Activated CD4-positive, alpha-beta memory T cell treated with anti-CD3 and anti-CD28 coated beads for 36 hours (primary cell): ENCODE results near the gene RTN4IP1. TPM values are rescaled to one million over a fixed set of nuclear protein-coding genes. Genes with fewer than 3 reads are reported as not detected.
"Not testable (repeated sequence)": the region's sequence is repeated elsewhere in the genome, so short reads cannot be mapped to it uniquely, and the experiment has no call there.

ENCODE experiments used
- CTCF ChIA-PET: fragments of 350-600 bp; sonication (Branson Sonifier 250); formaldehyde crosslinking; loops from one replicate; lab custom pipeline; 2021; ENCODE audit warnings: antibody characterized with exemption, inconsistent platforms; lab: Charles Lee
- POLR2A ChIA-PET: fragments of 350-600 bp; sonication (Branson Sonifier 250); formaldehyde crosslinking; loops from one replicate; lab custom pipeline; 2021; ENCODE audit warnings: antibody characterized with exemption; lab: Charles Lee
- DNase-seq: peaks from one replicate; pipeline ENCODE4 v3.0.0-alpha.2; 2020
- H3K27ac Mint-ChIP-seq: one replicate; pipeline ENCODE4 v1.8.0; 2021; ENCODE audit warnings: mixed read lengths
- H3K27me3 Mint-ChIP-seq: one replicate; pipeline ENCODE4 v1.8.0; 2021; ENCODE audit warnings: mixed read lengths
- H3K36me3 Mint-ChIP-seq: one replicate; pipeline ENCODE4 v1.8.0; 2021; ENCODE audit warnings: mixed read lengths
- H3K4me1 Mint-ChIP-seq: one replicate; pipeline ENCODE4 v1.8.0; 2021; ENCODE audit warnings: low read depth, mixed read lengths
- H3K4me3 Mint-ChIP-seq: one replicate; pipeline ENCODE4 v1.8.0; 2021; ENCODE audit warnings: mild to moderate bottlenecking, mixed read lengths
- H3K9me3 Mint-ChIP-seq: one replicate; pipeline ENCODE4 v1.8.0; 2021; ENCODE audit warnings: mixed read lengths
- intact Hi-C: fragments of 100-400 bp; cut with micrococcal nuclease; formaldehyde crosslinking; loops from one replicate; pipeline ENCODE4 v1.15.1; 2023
- total RNA-seq, 2 experiments: library from RNA; stranded (reverse); gene quantifications; one replicate each; pipeline ENCODE4 v1.2.3, GENCODE V29; 2021

Gene RTN4IP1
- total RNA-seq, 2 experiments from 2014 or later = 8.0 to 8.5 TPM

DNA sequence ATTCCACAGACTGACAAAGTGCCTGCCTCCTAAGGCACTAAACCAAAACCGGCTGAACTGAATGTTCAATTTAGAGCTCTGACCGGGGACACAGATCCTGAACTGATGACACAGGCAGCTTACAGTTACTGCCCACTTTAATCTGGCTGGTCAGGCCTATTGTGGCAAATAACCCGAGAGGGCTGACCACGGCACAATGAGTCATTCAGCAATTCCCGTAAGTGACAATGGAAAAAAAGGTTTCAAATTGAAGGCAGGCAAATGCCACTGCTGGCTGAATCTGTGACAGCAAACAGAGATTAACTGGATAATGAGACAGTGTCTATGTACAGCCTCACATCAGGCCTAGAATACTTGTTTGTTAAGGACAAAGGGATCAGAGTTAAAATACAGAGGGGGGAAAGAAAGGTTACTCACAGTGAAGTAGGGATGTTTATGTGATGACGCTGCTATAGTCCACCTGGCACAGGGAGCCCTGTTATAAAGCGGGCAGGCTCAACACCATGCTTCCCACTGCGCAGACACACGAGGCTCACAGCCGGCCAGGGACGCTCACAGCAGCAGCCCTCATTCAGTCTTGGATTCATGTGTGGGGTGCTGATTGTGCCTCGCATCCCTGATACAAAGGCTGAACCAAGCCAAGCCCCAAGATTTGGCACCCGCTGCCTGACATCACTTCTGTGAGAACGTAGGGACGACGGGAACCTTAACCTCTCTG is 54.4 kb downstream of the RTN4IP1 start:
- intact Hi-C loops = no loop called here
- H3K36me3 Mint-ChIP-seq = peaks cover 7% of the 10 kb centered on the region
- no peaks in the 10 kb centered on the region for H3K27me3 Mint-ChIP-seq
- no peak overlapping the region for H3K27ac Mint-ChIP-seq
- H3K9me3 Mint-ChIP-seq = no peaks in the 10 kb centered on the region
- POLR2A ChIA-PET = no interaction called here
- no peak for DNase-seq
- H3K4me1 Mint-ChIP-seq = peaks cover 6% of the 10 kb centered on the region
- no peak overlapping the region for H3K4me3 Mint-ChIP-seq
- CTCF ChIA-PET = no interaction called here

DNA sequence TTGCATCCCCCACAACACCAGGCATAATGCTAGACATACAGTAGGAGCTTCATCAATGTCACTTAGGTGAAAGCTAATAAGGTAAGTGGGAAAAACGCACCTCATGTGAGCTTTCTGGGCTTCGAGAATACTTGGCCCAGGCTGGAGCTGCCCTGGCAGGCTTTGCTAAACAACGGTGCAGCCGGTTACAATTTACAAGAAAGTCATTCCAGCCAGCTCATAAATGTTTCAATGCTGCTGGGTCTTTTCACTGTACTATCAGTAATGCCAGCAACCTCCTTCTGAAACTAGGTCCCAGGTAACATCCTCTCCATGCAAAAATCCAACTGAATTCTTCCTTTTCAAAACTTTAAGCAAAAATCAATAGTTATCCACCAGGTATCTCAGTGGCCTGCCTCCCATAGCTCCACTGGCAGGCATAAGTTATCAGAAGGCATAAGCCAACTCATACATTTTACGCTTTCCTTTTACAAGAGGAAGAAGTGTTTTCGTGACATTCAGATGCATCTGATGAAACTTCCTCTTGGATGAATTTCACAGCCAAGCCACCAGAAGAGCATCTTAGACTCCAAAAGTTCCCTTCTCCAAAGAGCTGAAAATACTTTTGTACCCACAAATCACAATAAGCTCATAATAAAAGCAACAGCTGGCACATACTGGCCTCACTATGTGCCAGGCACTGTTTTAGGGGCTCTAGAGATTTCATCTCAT is 56.3 kb downstream of the RTN4IP1 start:
- peaks cover 12% of the 10 kb centered on the region for H3K4me1 Mint-ChIP-seq
- ChIA-PET POLR2A (interaction anchor here (0.7 kb wide), 1 partner anchor 75 kb away, joined by 3 read pairs; no protein-coding TSS in a partner anchor), CTCF (interaction anchor here (0.8 to 1.2 kb wide), 4 partner anchors 128 to 407 kb away, joined by 3 to 4 read pairs (median 3); no protein-coding TSS in a partner anchor)
- no peak overlapping the region for H3K4me3 Mint-ChIP-seq
- H3K27me3 Mint-ChIP-seq = no peaks in the 10 kb centered on the region
- intact Hi-C loops = no loop called here
- no peak overlapping the region for H3K27ac Mint-ChIP-seq
- H3K36me3 Mint-ChIP-seq = peaks cover 5% of the 10 kb centered on the region
- H3K9me3 Mint-ChIP-seq = no peaks in the 10 kb centered on the region
- DNase-seq = no peak

DNA sequence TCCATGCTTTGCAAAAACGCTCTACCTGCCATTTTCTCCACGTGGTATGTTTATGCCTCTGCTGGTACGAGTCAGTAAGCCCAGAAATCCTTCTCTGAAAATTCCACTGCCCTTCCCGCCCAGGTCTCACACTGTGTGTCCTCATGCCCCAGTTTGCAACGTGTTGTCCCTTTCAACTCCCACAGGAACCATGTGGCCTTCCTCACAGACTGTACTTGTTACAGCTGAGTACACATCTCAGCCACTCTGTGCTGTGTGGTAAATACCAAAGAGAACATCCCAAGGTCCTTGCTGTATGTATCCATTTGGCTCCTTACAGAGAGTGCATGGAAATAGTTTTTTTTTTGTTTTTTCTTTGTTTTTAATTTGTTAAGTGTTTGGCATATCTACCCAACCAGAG is 56.9 kb downstream of the RTN4IP1 start:
- intact Hi-C loops = no loop called here
- Mint-ChIP-seq H3K27ac (no peak overlapping the region), H3K27me3 (no peaks in the 10 kb centered on the region), H3K4me1 (peaks cover 12% of the 10 kb centered on the region), H3K9me3 (no peaks in the 10 kb centered on the region), H3K4me3 (no peak overlapping the region), H3K36me3 (peaks cover 5% of the 10 kb centered on the region)
- DNase-seq = no peak
- ChIA-PET CTCF (interaction anchor here (0.8 to 15.1 kb wide), 6 partner anchors 126 to 408 kb away, joined by 3 to 440 read pairs (median 3); no protein-coding TSS in a partner anchor), POLR2A (interaction anchor here (0.7 kb wide), 1 partner anchor 75 kb away, joined by 3 read pairs; no protein-coding TSS in a partner anchor)

DNA sequence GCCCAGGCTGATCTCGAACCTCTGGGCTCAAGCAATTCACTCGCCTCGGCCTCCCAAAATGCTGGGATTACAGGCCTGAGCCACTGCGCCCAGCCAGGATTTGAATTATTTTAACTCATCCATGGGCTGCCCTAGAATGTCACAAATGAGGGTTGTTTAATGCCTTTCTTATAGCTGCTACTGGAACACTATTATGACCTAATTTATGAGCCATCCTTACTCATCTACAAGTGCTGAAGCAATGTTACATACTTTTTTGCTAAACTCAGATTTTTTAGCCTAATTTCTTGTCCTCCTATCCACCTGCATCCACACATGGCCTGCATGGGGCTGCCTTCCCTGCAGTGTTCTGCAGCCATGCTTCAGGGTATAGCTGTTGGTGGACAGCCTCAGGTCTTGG is 59.9 kb downstream of the RTN4IP1 start:
- Mint-ChIP-seq H3K4me3 (no peak overlapping the region), H3K4me1 (peaks cover 12% of the 10 kb centered on the region), H3K27me3 (no peaks in the 10 kb centered on the region), H3K36me3 (peaks cover 12% of the 10 kb centered on the region), H3K27ac (peak overlapping the region; percentile 16), H3K9me3 (no peaks in the 10 kb centered on the region)
- intact Hi-C loops = loop anchor here (10.0 kb wide), 1 partner anchor 205 kb away; the partner anchor contains the start of gene CRYBG1
- ChIA-PET CTCF (interaction anchor here (1.0 to 15.1 kb wide), 6 partner anchors 39 to 428 kb away, joined by 3 to 440 read pairs (median 5); no protein-coding TSS in a partner anchor), POLR2A (interaction anchor here (1.0 to 1.1 kb wide), 2 partner anchors 49 to 50 kb away, joined by 3 read pairs; no protein-coding TSS in a partner anchor)
- DNase-seq = no peak

DNA sequence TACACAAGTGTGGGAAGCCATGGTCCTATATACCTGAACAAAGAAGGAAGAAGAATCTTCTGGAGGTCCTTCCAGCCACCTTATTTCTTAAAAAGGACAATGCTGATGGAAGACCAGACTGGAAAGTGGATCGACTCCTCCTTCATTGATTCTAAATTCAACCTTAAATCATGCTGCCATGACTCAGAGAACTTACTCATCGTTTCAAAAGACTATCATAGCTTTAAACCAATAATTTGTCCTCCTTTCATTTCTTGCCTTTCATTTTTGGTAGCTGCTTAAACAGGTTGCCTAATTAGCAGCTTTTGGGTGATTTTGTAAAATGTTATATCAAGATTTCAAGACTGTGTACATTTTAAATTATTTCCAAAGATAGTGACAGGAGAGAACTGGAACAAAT is 60.8 kb downstream of the RTN4IP1 start:
- intact Hi-C loops = loop anchor here (10.0 kb wide), 1 partner anchor 204 kb away; the partner anchor contains the start of gene CRYBG1
- H3K27ac Mint-ChIP-seq = peak overlapping the region; percentile 63
- no peaks in the 10 kb centered on the region for H3K27me3 Mint-ChIP-seq
- no peak for DNase-seq
- H3K4me1 Mint-ChIP-seq = peaks cover 12% of the 10 kb centered on the region
- ChIA-PET POLR2A (interaction anchor here (1.0 kb wide), 1 partner anchor 48 kb away, joined by 3 read pairs; no protein-coding TSS in a partner anchor), CTCF (interaction anchor here (1.0 to 15.1 kb wide), 6 partner anchors 40 to 429 kb away, joined by 4 to 440 read pairs (median 5); no protein-coding TSS in a partner anchor)
- no peaks in the 10 kb centered on the region for H3K9me3 Mint-ChIP-seq
- H3K36me3 Mint-ChIP-seq = peaks cover 16% of the 10 kb centered on the region
- no peak overlapping the region for H3K4me3 Mint-ChIP-seq

DNA sequence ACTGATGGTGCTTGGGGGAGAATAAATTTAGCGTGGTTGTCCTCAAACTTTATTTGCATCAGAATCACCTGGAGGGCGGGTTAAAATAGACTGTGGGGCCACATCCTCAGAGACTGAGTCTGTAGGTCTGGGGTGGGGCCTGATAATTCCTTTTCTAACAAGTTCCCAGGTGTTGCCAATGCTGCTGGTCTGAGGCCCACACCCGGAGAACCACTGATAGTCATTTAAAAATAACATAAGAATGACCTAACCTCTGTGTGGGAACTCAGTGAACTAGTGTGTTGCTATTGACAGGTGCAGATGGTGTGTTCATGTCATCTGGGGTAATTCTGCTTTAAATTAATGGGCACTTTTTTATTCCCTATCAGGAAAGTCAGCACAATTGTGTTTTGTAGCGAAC is 64.8 kb downstream of the RTN4IP1 start:
- no peak overlapping the region for H3K4me3 Mint-ChIP-seq
- peaks cover 29% of the 10 kb centered on the region for H3K36me3 Mint-ChIP-seq
- intact Hi-C loops = loop anchor here (10.0 kb wide), 1 partner anchor 200 kb away; the partner anchor contains the start of gene CRYBG1
- POLR2A ChIA-PET = interaction anchor here (1.3 kb wide), 1 partner anchor 11 kb away, joined by 3 read pairs; no protein-coding TSS in a partner anchor
- no peaks in the 10 kb centered on the region for H3K9me3 Mint-ChIP-seq
- H3K4me1 Mint-ChIP-seq = peaks cover 29% of the 10 kb centered on the region
- CTCF ChIA-PET = interaction anchor here (0.9 to 15.1 kb wide), 5 partner anchors 11 to 433 kb away, joined by 3 to 440 read pairs (median 14); no protein-coding TSS in a partner anchor
- no peak overlapping the region for H3K27ac Mint-ChIP-seq
- no peaks in the 10 kb centered on the region for H3K27me3 Mint-ChIP-seq
- no peak for DNase-seq

DNA sequence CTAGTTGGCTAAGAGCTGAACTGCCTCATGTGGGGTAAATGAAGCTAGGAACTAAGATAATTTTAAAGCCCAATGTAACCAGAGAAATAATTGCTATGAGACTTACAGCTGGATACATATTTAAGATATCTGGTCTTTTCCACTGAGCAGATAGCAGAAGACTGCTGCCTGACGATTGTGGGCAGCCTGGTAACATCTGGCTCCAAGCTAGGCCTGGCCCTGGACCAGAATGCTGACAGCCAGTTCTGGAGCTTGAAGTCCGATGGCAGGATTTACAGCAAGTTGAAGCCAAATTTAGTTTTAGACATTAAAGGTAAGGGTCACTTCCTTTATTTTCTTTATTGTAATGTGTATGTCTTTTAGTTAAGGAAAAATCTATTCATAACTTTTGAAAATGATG is 65.7 kb downstream of the RTN4IP1 start:
- intact Hi-C loops = loop anchor here (10.0 kb wide), 1 partner anchor 199 kb away; the partner anchor contains the start of gene CRYBG1
- H3K27ac Mint-ChIP-seq = no peak overlapping the region
- H3K4me3 Mint-ChIP-seq = no peak overlapping the region
- no peak for DNase-seq
- no peaks in the 10 kb centered on the region for H3K9me3 Mint-ChIP-seq
- POLR2A ChIA-PET = interaction anchor here (1.3 kb wide), 1 partner anchor 10 kb away, joined by 3 read pairs; no protein-coding TSS in a partner anchor
- peaks cover 33% of the 10 kb centered on the region for H3K36me3 Mint-ChIP-seq
- CTCF ChIA-PET = interaction anchor here (0.9 to 15.1 kb wide), 5 partner anchors 52 to 434 kb away, joined by 3 to 440 read pairs (median 5); partner anchors contain the start of gene CRYBG1
- H3K27me3 Mint-ChIP-seq = no peaks in the 10 kb centered on the region
- peaks cover 28% of the 10 kb centered on the region for H3K4me1 Mint-ChIP-seq

DNA sequence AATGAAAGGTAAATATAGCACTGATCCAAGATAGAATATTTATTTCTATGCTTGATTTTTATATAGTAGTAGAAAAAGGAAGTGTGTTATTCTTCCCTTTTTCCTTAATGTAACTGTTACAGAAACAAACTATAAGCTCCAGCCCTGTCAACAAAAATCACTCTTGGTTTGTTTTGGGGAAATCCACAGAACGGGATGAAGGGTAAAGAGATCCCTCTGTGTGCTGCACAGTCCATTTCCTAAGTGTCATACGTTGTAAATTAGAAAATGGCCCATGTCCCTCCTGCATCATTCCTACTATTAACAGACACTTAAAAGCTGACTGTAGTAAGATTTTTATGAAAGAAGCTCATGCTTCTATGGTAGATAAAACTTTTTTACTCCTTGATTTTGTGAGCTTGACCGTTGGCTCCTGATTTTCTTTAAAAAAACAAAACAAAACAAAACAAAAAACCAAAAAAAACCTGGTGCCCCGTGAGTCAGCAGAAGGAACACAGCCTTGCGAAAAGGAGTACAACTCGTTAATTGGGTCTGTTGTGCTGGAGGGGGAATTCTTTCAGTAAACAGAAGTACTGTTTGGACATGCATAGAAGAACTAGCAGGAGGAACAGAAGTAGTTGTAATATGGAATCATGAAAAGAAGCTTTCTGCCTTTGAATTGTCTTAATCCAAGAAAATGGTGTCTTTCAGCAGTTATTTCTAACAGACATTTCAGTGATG is 67.5 kb downstream of the RTN4IP1 start:
- H3K36me3 Mint-ChIP-seq = peaks cover 39% of the 10 kb centered on the region
- H3K4me3 Mint-ChIP-seq = no peak overlapping the region
- CTCF ChIA-PET = interaction anchor here (0.8 to 15.1 kb wide), 7 partner anchors 8 to 418 kb away, joined by 3 to 440 read pairs (median 3); no protein-coding TSS in a partner anchor
- POLR2A ChIA-PET = interaction anchor here (1.2 to 1.5 kb wide), 2 partner anchors 25 to 42 kb away, joined by 3 to 4 read pairs; no protein-coding TSS in a partner anchor
- H3K4me1 Mint-ChIP-seq = peaks cover 23% of the 10 kb centered on the region
- H3K27me3 Mint-ChIP-seq = no peaks in the 10 kb centered on the region
- intact Hi-C loops = loop anchor here (10.0 kb wide), 1 partner anchor 197 kb away; the partner anchor contains the start of gene CRYBG1
- no peak for DNase-seq
- no peaks in the 10 kb centered on the region for H3K9me3 Mint-ChIP-seq
- peak overlapping the region; percentile 23 for H3K27ac Mint-ChIP-seq

DNA sequence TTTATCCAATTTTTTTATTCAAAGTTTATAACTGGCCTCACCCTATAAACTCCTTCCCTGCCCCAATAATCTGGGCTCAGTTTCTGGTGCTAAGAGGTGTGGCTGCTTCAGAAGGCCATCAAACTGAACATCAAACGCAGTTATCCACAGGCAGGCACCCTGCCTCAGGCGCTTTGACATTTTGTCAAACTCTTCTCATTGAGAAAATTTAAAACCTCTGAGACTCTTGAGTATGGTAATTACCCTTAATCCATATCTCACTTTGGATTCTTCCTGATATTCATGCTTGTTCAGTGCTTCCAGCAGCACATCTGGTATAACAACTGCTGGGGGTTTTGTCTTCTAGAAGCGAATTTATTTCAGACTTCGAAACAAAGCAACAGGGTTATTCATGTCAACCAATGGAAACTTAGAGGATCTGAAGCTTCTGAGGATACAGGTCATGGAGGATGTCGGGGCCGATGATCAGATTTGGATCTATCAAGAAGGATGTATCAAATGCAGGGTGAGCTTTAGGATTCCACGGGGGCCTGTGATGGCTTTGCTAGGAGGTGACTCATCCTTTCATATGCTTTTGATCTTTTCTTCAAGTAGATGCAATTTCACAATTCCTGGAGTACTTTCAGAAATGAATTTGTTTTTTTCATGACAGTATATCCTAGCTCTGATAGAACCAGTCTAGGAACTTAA is 68.2 kb downstream of the RTN4IP1 start:
- Mint-ChIP-seq H3K4me3 (no peak overlapping the region), H3K4me1 (peaks cover 20% of the 10 kb centered on the region), H3K36me3 (peaks cover 41% of the 10 kb centered on the region), H3K27me3 (no peaks in the 10 kb centered on the region), H3K27ac (peak overlapping the region; percentile 23), H3K9me3 (no peaks in the 10 kb centered on the region)
- POLR2A ChIA-PET = interaction anchor here (1.2 to 1.5 kb wide), 2 partner anchors 24 to 41 kb away, joined by 3 to 4 read pairs; no protein-coding TSS in a partner anchor
- CTCF ChIA-PET = interaction anchor here (1.0 to 15.1 kb wide), 4 partner anchors 8 to 418 kb away, joined by 3 to 440 read pairs (median 48); no protein-coding TSS in a partner anchor
- intact Hi-C loops = loop anchor here (10.0 kb wide), 1 partner anchor 196 kb away; the partner anchor contains the start of gene CRYBG1
- DNase-seq = peak; percentile 42

DNA sequence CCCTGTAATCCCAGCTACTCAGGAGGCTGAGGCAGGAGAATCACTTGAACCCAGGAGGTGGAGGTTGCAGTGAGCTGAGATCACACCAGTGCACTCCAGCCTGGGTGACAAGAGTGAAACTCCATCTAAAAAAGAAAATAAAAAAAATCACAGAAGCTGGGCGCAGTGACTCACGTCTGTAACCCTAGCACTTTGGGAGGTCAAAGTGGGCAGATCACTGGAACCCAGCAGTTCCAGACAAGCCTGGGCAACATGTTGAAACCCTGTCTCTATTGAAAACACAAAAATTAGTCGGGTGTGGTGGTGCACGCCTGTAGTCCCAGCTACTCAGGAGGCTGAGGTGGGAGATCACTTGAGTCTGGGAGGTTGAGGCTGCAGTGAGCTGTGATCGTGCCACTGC is 69.6 kb downstream of the RTN4IP1 start:
- not testable (repeated sequence) for H3K27ac Mint-ChIP-seq, H3K27me3 Mint-ChIP-seq, DNase-seq, H3K9me3 Mint-ChIP-seq, H3K4me3 Mint-ChIP-seq
- H3K36me3 Mint-ChIP-seq = peaks cover 41% of the 10 kb centered on the region
- ChIA-PET CTCF (interaction anchor here (2.2 to 15.1 kb wide), 2 partner anchors 47 to 113 kb away, joined by 7 to 440 read pairs; no protein-coding TSS in a partner anchor), POLR2A (interaction anchor here (1.3 kb wide), 1 partner anchor 48 kb away, joined by 4 read pairs; no protein-coding TSS in a partner anchor)
- H3K4me1 Mint-ChIP-seq = peaks cover 17% of the 10 kb centered on the region
- intact Hi-C loops = loop anchor here (10.0 kb wide), 1 partner anchor 195 kb away; the partner anchor contains the start of gene CRYBG1
